ENCODE results near the gene PLPP3.

PLPP3 gene

DNA sequence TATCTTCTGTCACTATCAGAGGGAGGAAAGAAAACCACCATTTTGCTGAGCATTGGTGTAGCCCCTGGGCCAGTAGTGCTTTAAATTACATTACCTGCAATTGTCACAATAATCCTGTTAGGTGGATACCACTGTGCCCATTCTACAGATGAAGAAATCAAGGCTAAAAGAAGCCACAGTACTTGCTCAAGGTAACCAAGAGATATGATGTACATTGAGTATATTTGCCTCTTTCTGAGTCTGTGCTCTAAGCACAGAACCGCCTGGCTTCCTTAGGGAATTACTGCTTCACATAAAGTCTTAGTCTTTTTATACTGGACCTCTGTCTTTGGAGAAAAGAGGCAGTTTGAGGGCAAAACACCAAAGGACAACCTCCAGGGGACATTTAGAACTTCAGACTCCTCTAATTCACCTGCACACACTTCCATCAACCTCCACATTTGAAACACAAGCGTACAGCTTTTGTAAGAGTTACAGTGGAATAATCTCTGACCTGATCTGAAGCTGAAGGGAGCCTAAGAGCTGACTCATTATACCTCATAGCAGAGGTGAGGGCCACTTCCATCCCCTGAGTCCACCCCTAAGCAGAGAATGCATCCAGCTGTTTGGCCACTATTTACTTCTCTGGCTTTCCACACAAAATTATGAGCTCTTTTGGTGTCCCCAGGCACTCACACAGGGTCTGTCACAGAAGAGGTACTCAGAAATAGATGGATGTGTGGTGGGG, 61.8 kb downstream of the PLPP3 start:
- H3K4me3 ChIP-seq (ENCODE audit: control insufficient read depth, low read depth, low read length), result no peak overlapping the region
- DNase-seq (ENCODE audit: low read depth), result no peak
- TF ChIP-seq, protein P1, sequence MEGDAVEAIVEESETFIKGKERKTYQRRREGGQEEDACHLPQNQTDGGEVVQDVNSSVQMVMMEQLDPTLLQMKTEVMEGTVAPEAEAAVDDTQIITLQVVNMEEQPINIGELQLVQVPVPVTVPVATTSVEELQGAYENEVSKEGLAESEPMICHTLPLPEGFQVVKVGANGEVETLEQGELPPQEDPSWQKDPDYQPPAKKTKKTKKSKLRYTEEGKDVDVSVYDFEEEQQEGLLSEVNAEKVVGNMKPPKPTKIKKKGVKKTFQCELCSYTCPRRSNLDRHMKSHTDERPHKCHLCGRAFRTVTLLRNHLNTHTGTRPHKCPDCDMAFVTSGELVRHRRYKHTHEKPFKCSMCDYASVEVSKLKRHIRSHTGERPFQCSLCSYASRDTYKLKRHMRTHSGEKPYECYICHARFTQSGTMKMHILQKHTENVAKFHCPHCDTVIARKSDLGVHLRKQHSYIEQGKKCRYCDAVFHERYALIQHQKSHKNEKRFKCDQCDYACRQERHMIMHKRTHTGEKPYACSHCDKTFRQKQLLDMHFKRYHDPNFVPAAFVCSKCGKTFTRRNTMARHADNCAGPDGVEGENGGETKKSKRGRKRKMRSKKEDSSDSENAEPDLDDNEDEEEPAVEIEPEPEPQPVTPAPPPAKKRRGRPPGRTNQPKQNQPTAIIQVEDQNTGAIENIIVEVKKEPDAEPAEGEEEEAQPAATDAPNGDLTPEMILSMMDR (conservative IDR thresholded peaks at IDR 0.05; ENCODE audit: control insufficient read depth, insufficient read depth, low read depth, low read length), result no peak

DNA sequence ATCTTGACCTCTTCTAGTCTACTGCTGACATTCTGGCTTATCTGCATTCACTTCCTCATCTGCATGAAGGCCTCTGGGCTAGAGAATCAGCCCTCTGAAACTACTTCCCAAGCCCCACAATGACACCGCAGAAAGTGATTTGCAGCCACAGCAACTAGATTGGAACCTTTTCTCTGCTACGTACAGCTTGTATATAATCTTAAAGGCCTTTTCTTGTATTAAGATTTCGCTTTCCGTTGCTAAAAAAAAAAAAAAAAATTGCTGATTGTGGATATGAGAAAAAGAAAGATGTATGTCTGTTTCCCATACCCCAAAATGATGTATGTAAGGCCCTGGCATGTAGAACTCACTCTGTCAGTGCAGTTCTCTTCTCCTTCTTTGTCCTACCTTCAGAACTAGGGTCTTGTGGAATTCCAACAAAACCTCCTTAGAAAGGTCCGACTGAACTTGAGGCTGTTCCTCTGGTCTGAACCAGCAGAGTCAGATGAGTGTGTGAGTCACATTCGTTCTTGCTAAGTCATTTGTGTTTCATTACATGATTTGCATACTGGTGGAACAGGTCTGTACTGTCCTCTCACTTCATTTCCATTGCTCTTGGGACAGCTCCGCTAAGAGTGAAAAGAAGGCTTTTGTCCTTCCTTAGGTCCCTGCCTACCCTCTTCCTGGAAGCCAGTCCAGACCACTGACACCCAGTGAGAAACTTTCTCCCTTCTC, 62.7 kb downstream of the PLPP3 start:
- TF ChIP-seq, protein P1 (conservative IDR thresholded peaks at IDR 0.05; ENCODE audit: control insufficient read depth, insufficient read depth, low read depth, low read length), result no peak
- peak; percentile 72 for DNase-seq (ENCODE audit: low read depth)
- no peak overlapping the region for H3K4me3 ChIP-seq (ENCODE audit: control insufficient read depth, low read depth, low read length)

DNA sequence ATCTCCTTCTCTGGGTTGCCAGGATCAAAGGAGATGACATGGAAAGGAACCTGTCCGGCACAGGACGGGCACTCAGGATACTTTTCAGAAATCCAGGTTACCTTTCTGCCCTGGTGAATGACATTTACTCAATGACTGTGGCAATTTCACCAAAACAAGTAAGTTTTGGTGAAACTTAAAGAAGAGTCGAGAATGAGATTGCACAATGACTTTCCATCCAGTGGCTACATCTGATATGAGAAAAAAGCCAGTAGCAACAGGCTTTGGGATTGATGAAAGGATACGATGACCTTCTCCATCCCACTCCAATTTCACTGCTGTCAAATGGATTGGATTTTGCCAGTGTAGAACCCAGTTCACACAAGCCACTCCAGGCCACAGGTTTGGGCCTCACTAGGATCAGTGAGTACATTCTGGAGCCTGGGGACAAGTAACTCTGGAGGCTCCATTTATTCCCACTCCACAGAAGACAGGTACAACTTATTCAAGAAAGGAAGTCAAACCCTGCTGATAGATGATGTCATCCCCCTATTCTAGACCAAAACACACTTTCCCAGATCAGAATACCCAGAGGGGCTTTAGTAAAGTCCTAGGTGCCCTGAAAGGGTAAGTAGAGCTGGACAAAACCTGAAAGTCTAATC, 63.3 kb downstream of the PLPP3 start:
- TF ChIP-seq, protein P1 (conservative IDR thresholded peaks at IDR 0.05; ENCODE audit: control insufficient read depth, insufficient read depth, low read depth, low read length), result no peak
- DNase-seq (ENCODE audit: low read depth), result no peak
- H3K4me3 ChIP-seq (ENCODE audit: control insufficient read depth, low read depth, low read length), result no peak overlapping the region

DNA sequence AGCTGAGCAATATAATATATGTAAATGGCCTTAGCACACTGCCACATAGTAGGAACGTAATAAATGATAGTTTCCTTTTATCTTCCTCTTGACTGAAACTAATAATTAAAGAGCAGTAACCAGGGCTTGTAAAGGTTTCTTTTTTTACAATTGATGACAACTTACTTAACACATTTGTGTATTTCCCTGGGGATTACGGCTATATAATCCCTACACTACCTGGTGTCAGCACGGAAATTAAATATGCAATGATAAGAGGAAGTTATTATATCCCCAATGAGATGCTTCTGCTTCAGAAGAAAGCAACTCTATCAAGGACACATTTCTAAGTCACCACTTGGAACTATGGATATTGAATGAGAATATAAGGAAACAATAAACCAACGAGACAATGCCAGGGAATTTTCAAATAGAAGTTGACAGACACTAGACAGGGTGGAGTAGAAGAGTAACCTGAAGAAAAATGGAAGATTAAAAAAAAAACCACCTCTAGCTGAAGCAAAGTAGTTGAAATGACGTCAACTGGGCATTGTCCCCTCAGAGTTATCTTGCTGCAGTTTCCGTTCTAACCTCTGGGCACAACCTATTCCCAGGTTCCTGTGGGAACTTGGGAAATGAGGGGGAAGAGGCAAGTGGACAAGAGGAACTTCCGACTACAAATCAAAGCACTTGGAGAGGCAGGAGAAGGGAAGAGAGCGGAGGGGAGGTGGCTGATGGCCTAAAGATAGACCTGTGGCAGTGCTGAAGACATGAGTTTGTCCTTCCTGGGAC, 66.5 kb downstream of the PLPP3 start:
- DNase-seq (ENCODE audit: low read depth), result no peak
- H3K4me3 ChIP-seq (ENCODE audit: control insufficient read depth, low read depth, low read length), result no peak overlapping the region

DNA sequence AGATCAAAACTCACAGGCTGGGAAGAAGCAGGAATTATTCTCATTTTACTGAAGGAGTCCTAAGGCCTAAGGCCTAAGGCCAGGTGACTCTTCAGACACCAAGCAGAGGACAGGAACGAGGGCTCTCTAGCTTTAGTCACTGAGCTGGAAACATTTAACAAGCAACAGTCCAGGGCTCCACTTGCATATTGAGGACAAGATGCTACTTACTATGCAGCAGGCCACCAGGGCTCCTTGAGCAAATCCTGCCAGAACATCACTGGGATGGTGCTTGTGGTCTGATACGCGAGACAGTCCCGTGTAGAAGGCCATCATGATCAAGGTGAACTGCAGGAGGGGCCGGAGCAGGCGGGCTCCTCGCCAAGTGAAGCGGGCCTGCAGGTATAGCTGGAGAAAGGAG, 67.6 kb downstream of the PLPP3 start:
- no peak overlapping the region for H3K4me3 ChIP-seq (ENCODE audit: control insufficient read depth, low read depth, low read length)
- TF ChIP-seq, protein P1 (conservative IDR thresholded peaks at IDR 0.05; ENCODE audit: control insufficient read depth, insufficient read depth, low read depth, low read length), result no peak
- no peak for DNase-seq (ENCODE audit: low read depth)

More for the DNA sequence above, 66.5 kb downstream of the PLPP3 start:
- TF ChIP-seq, protein P1 (conservative IDR thresholded peaks at IDR 0.05; ENCODE audit: control insufficient read depth, insufficient read depth, low read depth, low read length), result no peak

DNA sequence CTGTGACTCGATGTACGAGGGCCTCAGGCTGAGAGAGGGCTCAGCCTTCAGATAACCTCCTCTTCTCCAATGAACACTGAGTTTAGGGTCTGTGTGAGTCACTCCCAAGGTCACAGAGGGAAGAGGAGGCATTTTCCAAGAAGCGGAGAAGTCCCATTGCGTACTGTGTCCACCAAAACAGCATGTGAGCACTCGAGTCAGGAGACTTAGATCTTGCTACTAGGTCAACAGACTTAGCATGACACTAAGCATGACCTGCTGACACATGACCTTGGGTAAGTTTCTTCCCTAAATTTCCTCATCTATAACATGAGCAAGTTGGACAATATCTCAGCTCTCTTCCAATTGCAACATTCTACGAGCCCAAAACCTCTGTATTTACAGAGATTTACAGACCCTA, 68.0 kb downstream of the PLPP3 start:
- no peak for DNase-seq (ENCODE audit: low read depth)
- TF ChIP-seq, protein P1 (conservative IDR thresholded peaks at IDR 0.05; ENCODE audit: control insufficient read depth, insufficient read depth, low read depth, low read length), result no peak
- H3K4me3 ChIP-seq (ENCODE audit: control insufficient read depth, low read depth, low read length), result no peak overlapping the region

Data from fibroblast of mammary gland (primary cell).